Hepatocyte (in vitro differentiated cells): ENCODE results near the gene INSIG1.

Experiments used
- EZH2 ChIP-seq: fragments of 200-600 bp; sonication (generic); IDR thresholded peaks from 2 replicates; pipeline ENCODE4 v1.6.1; 2016; ENCODE audit warnings: antibody characterized with exemption, mild to moderate bottlenecking, borderline replicate concordance
- EZH2phosphoT487 ChIP-seq: fragments of 200-600 bp; sonication (generic); IDR thresholded peaks from one replicate; pipeline ENCODE4 v1.6.1; 2018; ENCODE audit warnings: antibody characterized with exemption, mild to moderate bottlenecking, low read depth, moderate library complexity; ENCODE audit not compliant: unreplicated experiment, severe bottlenecking
- TF ChIP-seq, protein P1 (sequence below): fragments of 200-600 bp; sonication (generic); IDR thresholded peaks from 2 replicates; pipeline ENCODE4 v1.5.1; 2016; ENCODE audit warnings: antibody characterized with exemption, mild to moderate bottlenecking; ENCODE audit not compliant: poor library complexity

DNA sequence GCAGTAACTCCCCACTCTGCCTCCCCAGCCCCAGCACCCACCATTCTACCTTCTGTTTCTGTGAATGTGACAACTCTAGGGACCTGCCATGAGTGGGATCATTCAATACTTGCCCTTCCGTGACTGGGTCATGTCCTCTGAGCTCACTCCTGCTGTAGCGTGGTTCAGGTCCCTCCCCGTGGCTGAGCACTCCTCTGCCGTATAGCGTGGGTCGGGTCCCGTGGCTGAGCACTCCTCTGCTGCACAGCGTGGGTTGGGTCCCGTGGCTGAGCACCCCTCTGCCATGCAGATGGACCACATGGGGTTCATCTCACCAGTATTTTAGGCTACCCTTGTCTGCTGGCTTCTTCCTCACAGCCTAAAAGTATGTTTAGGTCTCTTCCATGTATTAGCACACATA is 43.0 kb downstream of the INSIG1 start:
- TF ChIP-seq, protein P1, sequence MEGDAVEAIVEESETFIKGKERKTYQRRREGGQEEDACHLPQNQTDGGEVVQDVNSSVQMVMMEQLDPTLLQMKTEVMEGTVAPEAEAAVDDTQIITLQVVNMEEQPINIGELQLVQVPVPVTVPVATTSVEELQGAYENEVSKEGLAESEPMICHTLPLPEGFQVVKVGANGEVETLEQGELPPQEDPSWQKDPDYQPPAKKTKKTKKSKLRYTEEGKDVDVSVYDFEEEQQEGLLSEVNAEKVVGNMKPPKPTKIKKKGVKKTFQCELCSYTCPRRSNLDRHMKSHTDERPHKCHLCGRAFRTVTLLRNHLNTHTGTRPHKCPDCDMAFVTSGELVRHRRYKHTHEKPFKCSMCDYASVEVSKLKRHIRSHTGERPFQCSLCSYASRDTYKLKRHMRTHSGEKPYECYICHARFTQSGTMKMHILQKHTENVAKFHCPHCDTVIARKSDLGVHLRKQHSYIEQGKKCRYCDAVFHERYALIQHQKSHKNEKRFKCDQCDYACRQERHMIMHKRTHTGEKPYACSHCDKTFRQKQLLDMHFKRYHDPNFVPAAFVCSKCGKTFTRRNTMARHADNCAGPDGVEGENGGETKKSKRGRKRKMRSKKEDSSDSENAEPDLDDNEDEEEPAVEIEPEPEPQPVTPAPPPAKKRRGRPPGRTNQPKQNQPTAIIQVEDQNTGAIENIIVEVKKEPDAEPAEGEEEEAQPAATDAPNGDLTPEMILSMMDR: no peak
- no peak for TF ChIP-seq EZH2phosphoT487
- no peak for TF ChIP-seq EZH2
